GM19468 (cell line): ENCODE measurements around the gene CREB1.

Experiments
- ATAC-seq: cut with Tn5 transposase; IDR thresholded peaks from one replicate; pipeline ENCODE4 v1.9.1; 2021; ENCODE audit warnings: mild to moderate bottlenecking, moderate library complexity, moderate number of reproducible peaks; ENCODE audit not compliant: unreplicated experiment; ENCODE audit errors: extremely low read depth

CREB1 gene

DNA sequence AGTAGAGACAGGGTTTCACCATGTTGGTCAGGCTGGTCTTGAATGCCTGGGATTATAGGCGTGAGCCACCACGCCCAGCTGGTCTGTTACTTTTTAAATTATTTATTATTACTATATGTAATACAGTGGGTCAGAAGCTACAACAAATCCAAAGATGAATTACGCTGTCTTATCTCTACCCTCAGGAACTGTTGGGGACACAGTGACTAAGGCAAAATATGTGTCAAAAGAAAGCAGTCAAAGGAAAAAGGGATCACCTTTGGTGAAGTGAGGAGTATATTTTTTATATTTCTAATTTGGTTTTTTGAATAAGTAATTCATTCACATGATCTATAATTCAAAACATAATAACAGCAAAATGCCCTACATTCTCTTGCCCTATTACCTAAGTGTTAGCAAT, 4.7 kb downstream of the CREB1 start:
- ATAC-seq, result no peak

DNA sequence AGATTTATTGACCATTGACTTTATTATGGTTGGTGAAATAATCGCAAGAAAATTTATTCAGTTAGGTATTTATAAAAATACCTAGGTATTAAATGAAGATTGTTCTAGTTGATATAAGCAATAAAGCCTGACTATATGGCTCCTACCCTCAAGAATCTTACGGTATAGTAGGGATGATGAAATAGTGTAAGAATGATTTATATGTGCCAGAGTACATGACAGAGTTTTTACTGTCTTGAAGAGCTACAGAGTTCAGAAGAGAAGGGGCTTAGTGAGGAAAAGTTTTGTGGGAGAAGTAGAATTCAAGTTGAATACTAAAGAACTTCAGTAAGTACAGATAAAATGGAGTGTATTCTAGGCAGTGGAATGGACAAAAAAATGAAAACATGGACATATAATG, 9.7 kb downstream of the CREB1 start:
- ATAC-seq, result no peak

DNA sequence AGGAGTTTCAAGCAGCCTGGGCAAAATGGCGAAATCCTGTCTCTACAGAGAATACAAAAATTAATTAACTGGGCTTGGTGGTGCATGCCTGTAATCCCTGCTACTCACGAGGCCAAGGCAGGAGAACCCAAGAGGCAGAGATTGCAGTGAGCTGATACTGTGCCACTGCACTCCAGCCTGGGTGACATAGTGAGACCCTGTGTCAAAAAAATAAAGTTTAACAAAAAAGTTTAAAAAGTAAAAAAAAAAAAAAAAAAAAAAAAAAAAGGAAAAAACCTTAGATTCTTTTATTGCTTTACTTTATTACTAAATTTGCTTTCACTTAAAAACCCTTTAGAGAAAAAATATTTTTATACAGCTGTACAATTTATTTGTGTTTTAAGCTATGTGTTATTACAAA, 10.7 kb downstream of the CREB1 start:
- no peak for ATAC-seq

DNA sequence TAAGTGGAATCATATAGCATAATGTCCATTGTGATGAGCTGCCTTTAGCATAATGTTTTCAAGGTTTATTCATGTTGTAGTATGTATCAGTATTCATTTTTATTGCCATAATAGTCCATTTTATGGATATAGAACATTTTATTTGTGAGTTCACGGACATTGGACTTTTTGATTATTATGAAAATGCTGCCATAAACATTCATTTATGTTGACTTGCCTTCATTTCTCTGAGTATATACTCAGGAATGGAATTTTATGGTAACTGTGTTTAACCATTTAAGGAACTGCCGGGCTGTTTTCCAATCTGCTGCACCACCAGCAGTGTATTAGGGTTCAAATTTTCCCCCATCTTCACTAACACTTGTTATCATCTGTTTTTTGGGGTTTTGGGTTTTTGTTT, 12.2 kb downstream of the CREB1 start:
- ATAC-seq, result no peak

DNA sequence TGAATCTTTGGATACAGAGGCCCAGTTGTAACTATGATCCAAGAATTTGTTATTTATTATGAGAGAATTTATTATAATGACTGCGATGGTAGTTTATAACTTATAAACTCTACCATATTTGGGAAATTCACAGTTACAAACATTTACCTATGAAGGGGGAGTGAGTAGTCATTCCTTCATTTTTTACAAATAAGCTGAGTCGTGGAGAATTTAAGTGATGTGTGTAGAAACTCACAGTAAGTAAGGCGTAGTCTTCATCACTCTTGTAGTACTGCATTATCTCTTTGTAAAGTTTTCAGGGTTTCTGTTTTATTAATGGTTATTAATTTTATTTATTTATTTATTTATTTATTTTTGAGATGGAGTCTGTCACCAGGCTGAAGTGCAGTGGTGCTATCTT, 13.5 kb downstream of the CREB1 start:
- ATAC-seq, result no peak

DNA sequence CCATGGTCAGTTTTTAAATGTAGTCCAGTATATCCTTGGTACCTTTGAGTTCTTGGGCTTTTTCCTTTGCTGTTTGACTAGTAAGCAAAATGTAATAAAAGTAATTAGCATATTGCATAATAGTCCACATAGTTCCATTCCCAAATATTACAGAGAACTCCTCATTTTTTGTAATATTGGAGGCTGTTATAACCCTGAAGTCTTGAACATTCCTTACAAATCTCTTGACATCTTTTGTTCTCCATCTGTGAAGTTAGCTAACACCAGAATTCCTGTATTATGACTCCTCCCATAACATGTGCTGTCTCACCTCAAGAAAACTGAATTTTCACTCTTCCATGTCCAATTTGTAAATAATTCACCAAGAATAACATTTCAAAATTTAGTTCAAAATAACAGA, 17.1 kb downstream of the CREB1 start:
- ATAC-seq, result no peak

DNA sequence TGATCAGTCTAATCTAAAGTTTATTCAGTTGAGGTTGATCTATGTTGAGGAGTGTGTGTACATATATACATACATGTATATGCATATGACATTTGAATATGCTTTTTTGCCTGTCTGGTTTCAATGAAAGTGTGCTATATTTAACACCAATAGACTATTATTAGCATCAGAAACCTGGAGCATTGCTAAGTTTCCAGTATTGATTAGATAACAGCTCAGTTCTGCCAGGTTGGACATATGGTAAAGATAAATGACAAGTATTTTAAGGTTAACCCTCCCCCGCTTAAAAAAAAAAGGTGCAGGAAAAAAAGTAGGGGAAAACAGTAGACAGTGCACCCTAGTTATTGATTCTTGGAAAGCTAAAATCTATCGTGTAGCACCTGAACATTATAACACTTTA, 19.4 kb downstream of the CREB1 start:
- no peak for ATAC-seq

DNA sequence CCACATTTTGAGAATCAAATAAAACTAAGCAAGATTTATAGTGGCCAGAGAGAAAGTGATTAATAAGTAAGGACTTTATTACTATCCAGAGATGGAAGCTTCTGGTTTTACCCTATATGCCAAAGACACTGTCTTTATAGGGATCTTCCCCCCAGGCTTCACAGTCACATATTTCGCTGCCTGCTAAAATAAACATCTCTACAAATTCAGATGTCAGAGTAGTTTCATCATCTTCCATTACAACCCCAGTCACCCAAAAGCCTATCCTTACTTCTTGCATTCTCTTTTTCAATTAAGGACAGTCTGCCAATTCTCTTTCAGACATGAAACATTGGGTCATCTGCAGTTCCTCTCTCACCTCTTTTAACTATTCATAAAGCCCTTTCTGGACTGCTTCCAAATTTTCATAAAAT, 28.3 kb downstream of the CREB1 start:
- ATAC-seq, result no peak

DNA sequence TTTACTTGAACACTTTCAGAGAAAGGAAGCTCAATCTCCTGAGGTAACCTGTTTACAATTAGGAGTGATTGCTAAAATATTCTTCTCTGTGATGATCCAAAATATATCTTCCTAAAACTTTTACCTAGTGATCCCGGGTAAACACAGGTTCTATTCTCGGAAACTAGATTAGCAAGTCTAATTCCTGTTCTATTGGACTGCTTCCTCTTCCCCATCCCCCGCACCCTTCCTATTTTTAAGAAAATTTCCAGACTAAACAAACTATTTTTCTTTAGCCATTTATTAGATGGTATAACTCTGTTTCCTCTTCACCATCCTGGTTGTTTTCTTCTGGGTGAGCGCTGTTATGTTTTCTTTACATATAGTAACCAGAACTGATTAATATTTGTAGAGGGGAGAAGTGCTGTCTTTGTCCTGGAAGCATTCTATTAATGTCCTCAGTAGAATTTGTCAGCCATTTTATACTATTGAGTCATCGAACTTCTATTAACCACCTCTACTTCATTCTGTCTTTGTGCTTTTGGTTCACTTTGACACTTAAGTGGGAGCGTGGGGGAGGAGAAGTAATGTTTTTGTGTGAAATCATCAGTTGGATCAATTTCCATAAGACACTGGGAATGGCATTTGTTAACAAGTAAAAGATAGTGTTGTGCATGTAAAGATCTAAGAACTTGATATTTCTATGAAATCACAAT, 31.8 kb downstream of the CREB1 start:
- no peak for ATAC-seq

DNA sequence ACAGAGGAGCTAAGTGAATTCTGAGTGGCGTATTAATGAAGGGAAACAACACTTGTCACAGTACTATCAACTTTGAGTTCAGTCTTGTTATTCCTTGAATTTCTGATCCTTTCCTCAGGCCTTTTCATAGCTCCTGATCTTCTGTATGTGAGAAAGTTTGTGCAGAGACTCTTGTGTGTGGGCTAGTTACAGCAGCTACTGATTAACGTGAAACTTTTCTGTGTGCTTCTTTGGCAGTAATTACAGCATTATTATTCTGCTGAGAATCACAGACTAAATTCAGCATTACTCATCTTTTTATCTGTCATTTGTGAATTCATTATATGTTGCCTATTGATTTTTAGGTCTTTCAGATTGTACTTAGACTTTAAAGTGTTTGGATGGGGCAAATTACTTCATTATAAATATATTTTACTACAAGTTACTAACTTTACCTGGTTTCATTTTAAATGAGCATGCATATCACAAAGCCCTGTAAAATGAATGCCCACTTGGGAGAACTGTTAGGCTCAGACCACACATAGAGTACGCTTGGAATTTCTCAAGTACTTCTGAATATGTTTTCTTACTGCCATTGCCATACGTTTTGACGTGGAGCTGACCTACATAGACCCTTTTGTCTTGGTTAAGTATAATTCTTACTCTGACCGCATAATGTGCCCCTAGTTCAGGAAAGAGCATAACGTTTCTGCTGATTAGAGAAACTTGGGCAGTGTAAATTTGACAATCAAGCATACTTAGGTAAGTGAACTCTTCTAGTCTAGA, 36.2 kb downstream of the CREB1 start:
- ATAC-seq, result no peak

DNA sequence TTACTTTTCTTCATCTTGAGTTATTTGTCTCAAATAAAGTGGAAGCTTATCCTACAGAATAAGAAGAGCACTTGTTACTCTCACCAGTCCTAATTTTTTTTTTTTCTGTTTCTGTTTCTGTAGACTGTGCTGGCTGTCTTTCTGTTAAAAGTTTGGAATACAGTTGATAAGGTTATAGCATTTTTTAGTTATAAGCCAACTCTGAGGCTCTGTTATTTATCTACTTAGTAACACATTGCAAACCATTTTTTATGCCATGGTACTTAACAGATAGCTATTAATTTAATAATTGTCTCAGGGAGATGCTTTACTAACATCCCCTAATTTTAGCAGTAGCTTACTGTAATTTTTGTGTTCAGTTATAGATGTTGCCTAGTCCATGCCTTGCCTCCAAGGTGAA, 37.9 kb downstream of the CREB1 start:
- no peak for ATAC-seq

DNA sequence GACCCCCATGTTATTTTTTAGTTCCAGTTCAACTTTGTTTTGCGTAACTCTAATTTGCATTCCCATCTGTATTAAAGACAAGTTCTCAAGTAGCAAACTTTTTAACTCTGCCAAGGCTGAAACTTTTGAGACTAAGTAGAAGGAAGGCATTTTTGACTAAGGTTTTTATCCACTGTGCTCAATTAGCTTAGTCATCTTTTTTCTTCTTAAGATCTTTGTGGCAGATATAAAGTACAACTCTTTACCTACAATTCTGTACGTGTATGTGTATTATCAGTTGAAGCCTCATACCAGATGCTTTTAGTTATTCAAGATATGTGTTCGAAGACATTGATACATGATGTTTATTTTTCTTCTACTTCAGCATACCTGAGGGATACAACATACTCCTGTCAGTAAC, 41.6 kb downstream of the CREB1 start:
- no peak for ATAC-seq

DNA sequence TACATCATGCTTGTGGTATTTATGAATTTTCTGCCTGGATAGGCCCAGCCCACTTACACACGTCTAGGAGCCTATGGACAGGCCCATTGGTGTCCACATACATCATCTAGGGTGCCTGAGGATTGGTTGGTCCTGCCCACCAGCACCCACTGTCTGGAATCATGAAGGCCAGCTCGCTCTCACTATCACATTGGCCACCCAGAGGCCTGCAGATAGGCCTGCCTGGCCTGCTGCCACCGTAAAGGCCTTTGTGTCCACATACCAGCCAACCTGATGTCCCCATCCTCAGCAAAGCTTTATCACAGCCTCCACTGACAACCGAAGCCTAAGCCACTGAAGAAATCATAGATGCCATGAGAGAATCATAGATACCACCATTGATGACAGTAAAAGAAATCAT, 55.2 kb downstream of the CREB1 start:
- no peak for ATAC-seq

DNA sequence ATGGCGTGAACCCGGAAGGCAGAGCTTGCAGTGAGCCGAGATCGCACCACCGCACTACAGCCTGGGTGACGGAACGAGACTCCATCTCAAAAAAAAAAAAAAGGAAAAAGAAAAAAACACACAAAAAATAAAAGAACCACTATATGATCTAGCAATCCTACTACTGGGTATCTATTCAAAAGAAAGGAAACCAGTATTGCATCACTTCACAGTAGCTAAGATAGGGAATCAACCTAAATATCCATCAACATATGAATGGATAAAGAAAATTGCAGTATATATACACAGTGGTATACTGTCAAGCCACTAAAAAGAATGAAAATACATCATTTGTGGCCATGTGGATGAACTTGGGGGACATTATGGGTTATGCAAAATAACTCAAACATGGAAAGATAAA, 57.5 kb downstream of the CREB1 start:
- ATAC-seq, result no peak

DNA sequence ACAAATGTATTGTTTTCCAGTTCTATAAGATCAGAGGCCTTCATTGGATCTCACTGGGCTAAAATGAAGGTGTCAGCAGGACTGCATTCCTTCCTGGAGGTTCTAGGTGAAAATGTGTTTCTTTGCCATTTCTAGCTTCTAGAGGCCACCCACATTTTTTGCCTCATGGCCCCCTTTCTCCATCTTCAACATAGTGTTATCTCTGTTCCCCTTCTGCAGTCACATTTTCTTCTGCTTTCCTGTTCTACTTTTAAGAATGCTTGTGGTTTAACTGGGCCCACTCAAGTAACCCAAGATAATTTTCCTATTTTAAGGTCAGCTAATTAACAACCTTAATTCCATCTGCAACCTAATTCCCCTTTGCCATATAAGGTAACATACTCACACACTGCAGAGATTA, 59.4 kb downstream of the CREB1 start:
- no peak for ATAC-seq

DNA sequence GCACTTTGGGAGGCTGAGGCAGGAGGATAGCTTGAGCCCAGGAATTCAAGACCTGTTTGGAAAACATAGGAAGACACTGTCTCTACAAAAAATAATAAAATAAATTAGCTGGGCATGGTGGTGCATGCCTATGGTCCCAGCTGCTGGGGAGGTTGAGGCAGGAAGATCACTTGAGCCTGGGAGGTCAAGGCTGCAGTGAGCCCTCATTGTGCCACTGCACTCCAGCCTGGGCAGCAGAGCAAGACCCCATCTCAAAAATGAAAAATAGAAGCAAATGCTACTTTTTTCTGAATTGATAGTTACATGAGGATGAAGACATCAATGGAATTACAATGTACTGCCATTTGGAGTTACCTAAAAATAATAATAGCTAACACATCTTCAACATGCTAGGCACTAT, 63.5 kb downstream of the CREB1 start:
- no peak for ATAC-seq

DNA sequence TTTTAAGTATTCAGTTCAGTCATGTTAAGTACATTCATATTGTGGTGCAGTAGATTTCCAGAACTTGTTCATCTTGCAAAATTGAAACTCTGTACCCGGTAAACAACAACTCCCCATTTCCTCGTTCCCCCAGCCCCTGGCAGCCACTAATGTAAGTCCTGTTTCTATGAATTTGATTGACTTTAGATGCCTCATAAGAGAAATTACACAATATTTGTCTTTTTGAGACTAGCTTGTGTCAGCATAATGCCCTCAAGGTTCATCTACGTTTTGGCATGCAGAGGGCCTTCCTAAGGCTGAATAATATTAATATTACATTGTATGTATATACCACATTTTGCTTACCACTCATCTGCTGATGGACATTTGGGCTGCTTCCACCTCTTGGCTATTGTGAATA, 64.5 kb downstream of the CREB1 start:
- ATAC-seq, result no peak

DNA sequence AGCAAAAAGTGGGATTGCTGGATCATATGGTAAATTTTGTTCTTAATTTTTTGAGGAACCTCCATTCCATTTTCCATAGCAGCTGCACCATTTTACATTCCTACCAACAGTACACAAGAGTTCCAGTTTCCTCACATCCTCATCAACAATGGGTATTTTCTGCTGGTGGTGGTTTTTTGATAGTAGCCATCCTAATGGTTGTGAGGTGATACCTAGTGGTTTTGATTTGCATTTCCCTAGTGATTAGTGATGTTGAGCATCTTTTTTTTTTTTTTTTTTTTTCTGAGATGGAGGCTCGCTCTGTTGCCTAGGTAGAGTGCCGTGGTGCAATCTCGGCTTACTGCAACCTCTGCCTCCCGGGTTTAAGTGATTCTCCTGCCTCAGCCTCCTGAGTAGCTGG, 65.0 kb downstream of the CREB1 start:
- ATAC-seq, result no peak

DNA sequence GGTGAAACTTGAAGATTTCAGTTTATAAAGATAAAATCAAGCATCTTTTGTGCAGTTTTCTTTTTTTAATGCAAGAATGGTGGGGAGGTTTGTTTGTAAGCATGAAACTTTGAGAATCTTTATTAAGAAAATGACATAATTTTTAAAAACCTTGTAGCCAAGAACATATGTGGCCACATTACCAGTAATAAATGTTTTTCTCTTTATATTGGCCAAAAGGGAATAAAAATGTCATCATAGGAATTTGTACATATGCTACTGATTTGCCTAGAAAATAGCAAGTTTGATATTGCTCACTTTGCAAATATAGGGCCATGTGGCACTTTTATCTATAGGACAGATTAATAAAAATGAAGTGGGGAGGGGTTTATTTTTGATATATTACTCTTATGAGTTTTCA, 69.9 kb downstream of the CREB1 start:
- ATAC-seq, result no peak

DNA sequence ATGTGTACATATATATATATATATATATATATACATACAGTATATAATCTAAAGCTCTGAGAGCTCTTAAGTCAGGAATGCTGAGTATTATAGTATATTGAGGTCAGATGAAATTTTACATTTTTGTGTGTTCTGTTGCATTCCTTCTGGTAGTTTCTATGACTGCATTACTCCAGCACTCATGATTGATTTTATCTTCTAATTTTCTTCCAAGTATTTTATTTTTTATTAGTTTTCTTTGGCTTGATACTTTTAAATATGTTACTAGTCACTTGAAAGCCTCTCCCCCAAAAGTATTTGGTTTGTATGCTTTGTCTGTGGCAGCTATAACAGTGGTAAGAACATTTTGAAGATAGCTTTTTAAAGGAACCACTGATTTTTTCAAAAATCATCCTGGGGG, 70.5 kb downstream of the CREB1 start:
- ATAC-seq, result no peak

DNA sequence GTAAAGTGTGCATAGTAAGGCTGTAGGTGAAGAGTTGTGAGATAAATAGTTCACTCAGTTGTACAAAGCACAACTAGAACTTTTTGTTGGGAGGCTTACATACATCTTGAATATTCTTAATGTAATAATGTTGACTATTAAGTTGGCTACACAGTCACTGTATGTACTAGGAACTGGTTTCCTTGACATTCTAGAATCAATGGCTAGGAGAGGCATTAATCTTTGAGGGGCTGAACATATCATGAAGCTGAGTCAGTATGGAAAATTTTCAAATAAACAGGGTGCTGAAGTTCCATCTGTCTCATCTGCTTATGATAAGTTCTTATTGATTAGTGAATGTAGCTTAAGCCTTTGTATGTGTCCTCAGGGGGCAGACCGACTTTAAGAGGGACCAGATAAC, 72.0 kb downstream of the CREB1 start:
- no peak for ATAC-seq

DNA sequence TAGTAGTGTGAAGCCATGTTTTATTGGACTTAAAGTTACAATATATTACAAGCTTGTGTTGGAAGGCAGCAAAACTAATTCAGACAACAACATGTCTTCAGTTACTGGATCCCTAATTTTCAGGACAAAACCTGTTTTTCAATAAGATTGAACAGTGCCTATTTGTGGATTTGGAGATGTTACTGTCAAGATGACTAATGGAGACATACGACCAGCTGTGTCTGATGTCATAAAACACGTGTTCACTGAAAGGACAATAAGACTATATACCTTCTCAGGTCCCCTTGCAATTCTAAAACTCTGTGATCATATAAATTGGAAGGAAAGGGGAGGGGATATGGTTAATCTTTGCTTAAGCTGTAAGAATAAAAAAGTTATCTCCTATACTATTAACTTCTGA, 73.7 kb downstream of the CREB1 start:
- ATAC-seq, result no peak
